COLO668 (cell line): ENCODE data around the gene DHCR7.
"Not testable (repeated sequence)": the region's sequence is repeated elsewhere in the genome, so short reads cannot be mapped to it uniquely, and the experiment has no call there.

Experiments
- DNase-seq: peaks from one replicate; lab custom pipeline; 2025; ENCODE audit not compliant: unreplicated experiment; lab: John Stamatoyannopoulos, UW

DHCR7 gene

GRCh38 chr11:71440021-71440755 is 8.0 kb downstream of the DHCR7 start:
- no peak for DNase-seq

- no peak for DNase-seq
Measured at GRCh38 chr11:71438650-71439049, 9.5 kb downstream of the DHCR7 start.

- no peak for DNase-seq
Measured at GRCh38 chr11:71437879-71438278, 10.3 kb downstream of the DHCR7 start.

- DNase-seq, result no peak
Measured at GRCh38 chr11:71437399-71437798, 10.8 kb downstream of the DHCR7 start.

- no peak for DNase-seq
Measured at GRCh38 chr11:71436861-71437260, 11.3 kb downstream of the DHCR7 start.

- no peak for DNase-seq
Measured at GRCh38 chr11:71435278-71435951, 12.8 kb downstream of the DHCR7 start.

- DNase-seq, result no peak
Measured at GRCh38 chr11:71434576-71435130, 13.5 kb downstream of the DHCR7 start.

GRCh38 chr11:71433648-71434450 is 14.3 kb downstream of the DHCR7 start:
- no peak for DNase-seq

- DNase-seq, result no peak
Measured at GRCh38 chr11:71432761-71433647, 15.2 kb downstream of the DHCR7 start.

- no peak for DNase-seq
Measured at GRCh38 chr11:71431271-71431670, 16.9 kb downstream of the DHCR7 start.

- DNase-seq, result no peak
Measured at GRCh38 chr11:71430166-71430565, 18.0 kb downstream of the DHCR7 start.

- peak; percentile 1 for DNase-seq
Measured at GRCh38 chr11:71429701-71430100, 18.5 kb downstream of the DHCR7 start.

GRCh38 chr11:71428861-71429435 is 19.2 kb downstream of the DHCR7 start:
- DNase-seq, result no peak

- DNase-seq, result no peak
Measured at GRCh38 chr11:71426413-71426812, 21.8 kb downstream of the DHCR7 start.

- no peak for DNase-seq
Measured at GRCh38 chr11:71425860-71426259, 22.3 kb downstream of the DHCR7 start.

- DNase-seq, result no peak
Measured at GRCh38 chr11:71425409-71425808, 22.8 kb downstream of the DHCR7 start.

- DNase-seq, result no peak
Measured at GRCh38 chr11:71423181-71423790, 24.9 kb downstream of the DHCR7 start.

- DNase-seq, result not testable (repeated sequence)
Measured at GRCh38 chr11:71422318-71422717, 25.9 kb downstream of the DHCR7 start.

- DNase-seq, result no peak
Measured at GRCh38 chr11:71421392-71421950, 26.7 kb downstream of the DHCR7 start.
